ENCODE data around the gene CHERP.
"Not testable (repeated sequence)": the region's sequence is repeated elsewhere in the genome, so short reads cannot be mapped to it uniquely, and the experiment has no call there.

The CHERP gene

GRCh38 chr19:16548956-16549355 lies 6.7 kb upstream of the CHERP start:
- DNase-seq (ENCODE audit: extremely low spot score, insufficient read length, low read depth) (no peak), FAIRE-seq (no peak)

DNA sequence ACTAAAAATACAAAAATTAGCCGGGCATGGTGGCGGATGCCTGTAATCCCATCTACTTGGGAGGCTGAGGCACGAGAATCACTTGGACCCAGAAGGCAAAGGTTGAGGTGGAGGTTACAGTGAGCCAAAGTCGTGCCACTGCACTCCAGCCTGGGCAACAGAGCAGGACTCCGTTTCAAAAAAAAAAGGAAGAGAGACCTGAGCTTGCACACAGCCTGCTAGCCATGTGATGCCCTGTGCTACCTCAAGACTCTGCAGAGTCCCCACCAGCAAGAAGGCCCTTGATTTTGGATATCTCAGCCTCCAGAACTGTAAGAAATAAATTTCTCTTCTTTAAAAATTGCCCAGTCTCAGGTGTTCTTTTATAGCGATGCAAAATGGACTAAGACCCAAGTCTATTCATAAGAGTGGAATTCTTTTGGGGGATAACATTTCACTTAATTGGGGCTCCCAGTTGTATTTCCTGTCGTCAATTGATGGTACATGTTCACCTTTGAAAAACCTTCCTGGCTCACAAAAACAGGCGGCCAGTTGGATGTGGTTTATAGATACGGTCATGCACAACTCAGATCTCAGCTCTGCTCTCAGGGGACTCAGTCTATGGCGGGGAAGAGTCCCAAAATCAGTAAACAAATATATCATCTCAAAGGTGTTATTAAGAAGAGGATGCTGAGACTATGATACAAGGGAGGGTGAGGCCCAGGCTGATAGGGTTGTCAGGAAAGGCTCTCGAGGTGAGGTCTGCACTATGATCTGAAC lies 2.4 kb upstream of the CHERP start:
- no peak for FAIRE-seq

DNA sequence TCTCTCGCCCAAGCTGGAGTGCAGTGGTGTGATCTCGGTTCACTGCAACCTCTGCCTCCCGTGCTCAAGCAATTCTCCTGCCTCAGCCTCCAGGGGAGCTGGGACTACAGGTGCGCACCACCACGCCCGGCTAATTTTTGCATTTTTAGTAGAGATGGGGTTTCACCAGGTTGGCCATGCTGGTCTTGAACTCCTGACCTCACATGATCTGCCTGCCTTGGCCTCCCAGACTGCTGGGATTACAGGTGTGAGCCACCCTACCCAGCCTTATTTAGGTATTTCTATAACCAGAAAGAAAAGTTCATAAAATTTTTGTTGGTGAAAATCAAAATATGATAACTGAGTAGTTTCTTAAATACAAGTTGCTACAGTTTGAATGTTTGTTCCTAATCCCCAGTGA lies 1.5 kb upstream of the CHERP start:
- DNase-seq (ENCODE audit: extremely low spot score, insufficient read length, low read depth); FAIRE-seq: not testable (repeated sequence)

More for the DNA sequence above, 2.4 kb upstream of the CHERP start:
- DNase-seq (ENCODE audit: extremely low spot score, insufficient read length, low read depth): no peak

- FAIRE-seq: no peak
- DNase-seq (ENCODE audit: extremely low spot score, insufficient read length, low read depth): no peak
Observed at GRCh38 chr19:16542910-16543472, 754 bp upstream of the CHERP start.

DNA sequence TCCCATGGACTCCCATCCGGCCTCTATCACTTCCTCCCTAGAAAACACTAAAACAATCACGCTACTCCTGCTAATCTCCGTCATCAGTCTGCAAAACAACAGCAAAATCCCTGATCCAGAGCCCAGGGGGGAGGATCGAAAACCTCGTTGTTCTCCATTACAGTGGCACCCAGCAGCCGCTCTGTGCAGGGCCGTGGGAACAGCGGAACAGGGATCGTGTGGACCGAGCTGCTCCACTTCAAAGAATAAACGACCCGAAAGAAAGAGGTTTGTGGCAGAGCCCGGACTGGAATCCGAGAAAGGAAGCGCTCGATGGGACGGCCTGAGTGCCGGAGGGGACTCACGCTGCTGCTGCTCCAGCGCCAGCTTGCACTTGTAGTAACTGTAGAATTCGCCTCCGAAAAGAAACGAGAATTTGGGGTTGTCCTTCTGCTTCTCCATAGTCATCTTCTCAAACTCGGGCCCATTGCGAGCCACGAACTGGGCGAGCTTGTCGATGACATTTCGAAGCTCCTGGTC lies 652 bp downstream of the CHERP start:
- no peak for FAIRE-seq
- DNase-seq (ENCODE audit: extremely low spot score, insufficient read length, low read depth): no peak

DNA sequence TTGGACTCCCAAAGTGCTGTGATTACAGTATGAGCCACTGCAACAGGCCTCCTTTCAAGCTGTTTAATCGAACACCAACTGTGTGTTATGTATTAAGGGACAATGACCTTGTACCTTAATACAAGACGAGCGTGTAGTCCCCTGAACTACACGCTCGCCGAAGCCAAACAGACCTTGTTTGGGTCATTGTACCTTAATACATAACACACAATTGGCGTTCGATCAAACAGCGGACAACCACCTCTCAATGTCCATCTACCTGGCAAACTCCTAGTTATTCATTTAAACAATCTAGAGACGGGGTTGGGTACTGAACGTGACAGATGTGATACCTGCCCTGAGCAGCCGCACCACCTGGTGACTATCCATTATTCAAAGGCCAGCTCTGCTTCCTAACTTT lies 1.3 kb downstream of the CHERP start:
- FAIRE-seq (no peak), DNase-seq (ENCODE audit: extremely low spot score, insufficient read length, low read depth) (no peak)

GRCh38 chr19:16537111-16537510 lies 5.1 kb downstream of the CHERP start:
- no peak for FAIRE-seq
- no peak for DNase-seq (ENCODE audit: extremely low spot score, insufficient read length, low read depth)

GRCh38 chr19:16536130-16536529 lies 6.1 kb downstream of the CHERP start:
- no peak for DNase-seq (ENCODE audit: extremely low spot score, insufficient read length, low read depth)
- no peak for FAIRE-seq

DNA sequence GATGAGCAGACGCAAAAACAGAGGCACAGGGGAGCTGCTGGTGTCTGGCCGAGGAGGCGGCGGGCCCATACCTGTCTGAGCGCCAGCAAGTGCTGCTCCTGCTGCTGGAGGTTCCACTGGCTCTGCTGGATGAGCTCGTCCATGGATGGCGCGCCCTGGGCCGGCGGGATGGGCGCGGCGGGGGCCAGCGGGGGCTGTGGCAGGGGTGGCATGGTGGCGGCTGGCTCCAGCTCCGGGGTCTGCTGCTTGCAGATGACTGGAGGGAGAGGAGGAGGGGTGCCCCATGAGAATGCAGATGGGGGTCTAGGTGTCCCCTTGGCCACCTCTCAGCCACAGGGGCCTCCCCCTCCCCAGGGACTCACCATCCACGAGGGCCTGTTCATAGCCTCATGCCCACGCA lies 6.9 kb downstream of the CHERP start:
- FAIRE-seq (no peak), DNase-seq (ENCODE audit: extremely low spot score, insufficient read length, low read depth) (no peak)

GRCh38 chr19:16532440-16533234 lies 9.6 kb downstream of the CHERP start:
- DNase-seq (ENCODE audit: extremely low spot score, insufficient read length, low read depth) (no peak), FAIRE-seq (no peak)

- FAIRE-seq: no peak
- DNase-seq (ENCODE audit: extremely low spot score, insufficient read length, low read depth): no peak
Observed at GRCh38 chr19:16531380-16531669, 10.9 kb downstream of the CHERP start.

DNA sequence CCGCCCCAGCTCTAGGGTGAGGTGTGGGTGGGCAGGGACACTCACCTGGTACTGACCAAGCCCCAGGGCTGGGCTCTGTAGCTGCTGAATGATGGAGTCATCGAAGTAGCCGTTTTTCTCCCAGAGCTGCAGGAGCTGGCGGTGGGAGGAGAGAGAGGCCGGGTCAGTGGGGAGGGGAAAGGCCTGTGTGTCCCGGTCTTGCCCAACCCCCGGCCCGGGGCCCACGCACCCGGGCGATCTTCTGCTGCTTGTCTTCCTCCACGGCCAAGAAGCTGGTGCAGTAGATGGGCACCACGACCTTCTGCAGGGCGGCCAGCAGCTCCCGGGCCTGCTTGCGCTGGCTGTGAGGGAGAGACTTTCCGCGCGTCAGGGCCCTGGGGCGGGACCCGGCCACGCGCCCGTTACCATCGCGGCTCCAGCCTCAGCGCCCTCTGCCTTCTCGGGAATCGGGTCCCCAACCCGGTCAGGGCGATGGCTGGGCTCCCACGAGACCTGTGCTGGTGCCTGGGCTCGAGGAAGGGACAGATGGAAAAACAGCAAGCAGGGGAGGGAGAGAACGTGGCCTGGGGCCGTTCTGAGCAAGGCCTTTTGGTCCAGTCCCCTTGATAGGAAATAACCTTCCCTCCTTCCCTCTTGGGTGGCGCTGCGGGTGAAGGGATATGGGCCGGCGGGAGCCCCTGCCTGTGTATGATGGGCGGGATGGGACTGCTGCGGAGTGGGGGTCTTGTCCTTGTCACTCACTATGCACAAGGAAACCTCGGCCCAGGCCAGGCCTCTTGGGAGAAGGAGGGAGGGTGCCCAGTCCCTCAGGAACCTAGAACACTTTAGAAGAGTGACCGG lies 11.5 kb downstream of the CHERP start:
- DNase-seq (ENCODE audit: extremely low spot score, insufficient read length, low read depth) (no peak), FAIRE-seq (no peak)

DNA sequence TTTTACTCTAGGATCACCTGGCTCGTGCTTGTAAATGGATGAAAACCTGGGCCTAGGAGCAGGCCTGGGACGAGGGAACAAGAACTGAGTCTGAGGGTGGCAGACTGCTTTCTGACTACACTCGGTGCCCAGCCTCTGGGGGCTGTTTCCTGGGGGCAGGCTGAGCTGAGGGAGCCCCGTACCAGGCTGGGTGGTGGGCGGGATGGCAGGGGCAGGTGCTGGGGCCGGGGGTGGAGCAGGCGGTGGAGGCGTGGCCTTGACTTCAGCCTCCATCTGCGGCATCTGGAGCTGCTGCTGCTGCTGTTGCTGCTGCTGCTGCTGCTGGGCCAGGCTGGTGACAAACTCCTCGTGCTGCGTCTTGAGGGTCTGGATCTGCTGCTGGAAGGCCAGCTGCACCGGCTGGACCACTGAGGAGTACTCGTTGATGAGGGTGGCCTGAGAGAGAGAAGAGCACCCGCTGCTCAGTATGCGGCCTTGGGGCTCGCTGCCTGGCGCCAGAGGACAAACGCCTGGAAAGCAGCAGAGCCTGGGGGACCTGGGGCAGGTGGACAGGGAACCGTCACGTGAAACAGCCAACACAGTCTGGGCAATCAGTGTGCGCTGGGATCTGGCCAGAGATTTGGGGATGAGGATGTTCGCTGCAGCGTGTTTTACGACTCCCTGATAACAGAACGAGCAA lies 12.6 kb downstream of the CHERP start:
- FAIRE-seq (no peak), DNase-seq (ENCODE audit: extremely low spot score, insufficient read length, low read depth) (no peak)

DNA sequence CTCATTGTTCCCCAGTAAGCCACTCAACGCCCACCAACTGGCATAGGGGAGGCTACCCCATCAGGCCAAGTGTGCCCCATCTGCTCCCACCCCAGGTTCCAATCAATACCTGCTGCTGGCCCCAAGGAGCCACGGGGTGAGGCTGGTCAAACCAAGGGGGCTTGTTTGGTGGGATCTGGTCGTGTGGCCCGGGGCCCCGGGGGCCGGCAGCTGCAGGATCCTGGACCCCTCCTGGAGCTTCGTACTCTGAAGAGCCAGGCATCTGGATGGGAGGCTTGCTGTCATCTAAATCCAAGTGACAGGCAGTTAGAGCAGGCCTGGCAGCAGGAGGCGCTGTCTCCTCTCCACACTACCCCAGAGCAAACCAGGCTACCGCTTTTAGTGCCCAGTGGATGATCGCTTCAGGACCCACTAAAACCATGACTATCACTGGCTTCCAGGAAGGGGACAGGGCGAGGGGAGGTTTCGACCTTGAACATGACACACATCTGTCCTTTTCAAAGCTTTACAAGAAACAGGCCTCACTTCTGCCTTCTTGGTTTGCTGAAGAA lies 14.2 kb downstream of the CHERP start:
- no peak for DNase-seq (ENCODE audit: extremely low spot score, insufficient read length, low read depth)
- FAIRE-seq: no peak

- FAIRE-seq (no peak), DNase-seq (ENCODE audit: extremely low spot score, insufficient read length, low read depth) (no peak)
Observed at GRCh38 chr19:16527334-16527935, 14.8 kb downstream of the CHERP start.

DNA sequence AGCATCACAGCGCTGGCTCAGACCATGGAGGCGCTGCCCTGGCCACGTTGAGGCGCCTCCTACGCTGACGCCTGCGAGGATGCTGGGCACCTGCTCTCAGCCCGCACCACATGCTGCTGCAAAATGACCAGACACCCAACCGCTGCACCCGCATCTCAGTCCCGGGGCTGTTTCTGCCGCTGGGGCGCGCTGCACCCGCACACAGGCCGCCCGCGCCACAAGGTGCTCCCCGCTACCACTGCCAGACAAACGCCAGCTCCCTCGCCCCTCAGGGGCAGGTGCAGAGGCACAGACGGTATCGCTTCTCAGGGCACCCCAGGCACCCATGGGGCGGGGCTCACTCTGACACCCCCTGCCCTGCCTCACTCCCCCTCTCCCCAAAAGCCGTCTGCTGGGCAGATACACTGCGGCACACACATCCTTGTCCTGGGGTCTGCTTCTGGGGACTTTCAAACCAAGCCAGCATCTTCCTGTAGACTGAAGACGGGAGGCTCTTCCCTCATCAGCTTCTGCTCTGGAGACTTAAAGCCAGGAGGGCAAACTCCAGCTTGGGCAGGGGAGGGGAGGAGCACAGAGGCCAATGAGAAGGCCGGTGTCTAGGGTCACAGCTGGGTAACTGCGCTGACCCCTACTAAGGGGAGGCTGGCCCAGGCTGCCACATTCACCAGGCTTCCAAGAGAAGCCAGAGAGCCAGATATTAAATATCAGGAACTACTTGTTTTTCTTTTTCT lies 16.3 kb downstream of the CHERP start:
- FAIRE-seq (no peak), DNase-seq (ENCODE audit: extremely low spot score, insufficient read length, low read depth) (no peak)

GRCh38 chr19:16524991-16525734 lies 17.1 kb downstream of the CHERP start:
- no peak for FAIRE-seq

More at GRCh38 chr19:16524991-16525734, 17.1 kb downstream of the CHERP start:
- DNase-seq (ENCODE audit: extremely low spot score, insufficient read length, low read depth): no peak
